Measurements from ENCODE around the gene ZCCHC7. TPM values are rescaled to one million over a fixed set of nuclear protein-coding genes. Genes with fewer than 3 reads are reported as not detected.

ZCCHC7 gene
- total RNA-seq, 1 donor from 2014 or later: 20.3 TPM

- intact Hi-C loops (cut with micrococcal nuclease): no loop called here
These were observed 128.3 kb downstream of the ZCCHC7 start for GRCh38 chr9:37248651-37249163.

- intact Hi-C loops (cut with micrococcal nuclease): no loop called here
These were observed 131.1 kb downstream of the ZCCHC7 start for GRCh38 chr9:37251452-37251851.

- intact Hi-C loops (cut with micrococcal nuclease): no loop called here
These were observed 133.1 kb downstream of the ZCCHC7 start for GRCh38 chr9:37253377-37253937.

- intact Hi-C loops (cut with micrococcal nuclease): no loop called here
These were observed 134.8 kb downstream of the ZCCHC7 start for GRCh38 chr9:37255187-37255586.

- intact Hi-C loops (cut with micrococcal nuclease): no loop called here
These were observed 135.8 kb downstream of the ZCCHC7 start for GRCh38 chr9:37255944-37256862.

GRCh38 chr9:37259951-37260350 lies 139.6 kb downstream of the ZCCHC7 start:
- intact Hi-C loops (cut with micrococcal nuclease): no loop called here

- intact Hi-C loops (cut with micrococcal nuclease): no loop called here
These were observed 142.0 kb downstream of the ZCCHC7 start for GRCh38 chr9:37262410-37262809.

GRCh38 chr9:37264539-37264938 lies 144.2 kb downstream of the ZCCHC7 start:
- intact Hi-C loops (cut with micrococcal nuclease): no loop called here

GRCh38 chr9:37266630-37267029 lies 146.3 kb downstream of the ZCCHC7 start:
- intact Hi-C loops (cut with micrococcal nuclease): no loop called here

GRCh38 chr9:37269221-37269620 lies 148.8 kb downstream of the ZCCHC7 start:
- intact Hi-C loops (cut with micrococcal nuclease): no loop called here

- intact Hi-C loops (cut with micrococcal nuclease): no loop called here
These were observed 151.3 kb downstream of the ZCCHC7 start for GRCh38 chr9:37271679-37272078.

GRCh38 chr9:37273595-37273994 lies 153.2 kb downstream of the ZCCHC7 start:
- intact Hi-C loops (cut with micrococcal nuclease): no loop called here

- intact Hi-C loops (cut with micrococcal nuclease): no loop called here
These were observed 161.2 kb downstream of the ZCCHC7 start for GRCh38 chr9:37281541-37281940.

- intact Hi-C loops (cut with micrococcal nuclease): no loop called here
These were observed 163.5 kb downstream of the ZCCHC7 start for GRCh38 chr9:37283730-37284325.

GRCh38 chr9:37284636-37285035 lies 164.3 kb downstream of the ZCCHC7 start:
- intact Hi-C loops (cut with micrococcal nuclease): no loop called here

- intact Hi-C loops (cut with micrococcal nuclease): no loop called here
These were observed 166.3 kb downstream of the ZCCHC7 start for GRCh38 chr9:37286530-37287175.

- intact Hi-C loops (cut with micrococcal nuclease): no loop called here
These were observed 166.9 kb downstream of the ZCCHC7 start for GRCh38 chr9:37287317-37287716.

GRCh38 chr9:37289631-37290030 lies 169.3 kb downstream of the ZCCHC7 start:
- intact Hi-C loops (cut with micrococcal nuclease): loop anchor here (10.0 kb wide), 1 partner anchor 95 kb away; no protein-coding TSS in a partner anchor

GRCh38 chr9:37290366-37290939 lies 170.1 kb downstream of the ZCCHC7 start:
- intact Hi-C loops (cut with micrococcal nuclease): loop anchor here (10.0 kb wide), 1 partner anchor 96 kb away; no protein-coding TSS in a partner anchor

GRCh38 chr9:37290940-37291485 lies 170.6 kb downstream of the ZCCHC7 start:
- intact Hi-C loops (cut with micrococcal nuclease): loop anchor here (10.0 kb wide), 1 partner anchor 96 kb away; no protein-coding TSS in a partner anchor
